ENCODE measurements around the gene LIN54.
"Not testable (repeated sequence)": the region's sequence is repeated elsewhere in the genome, so short reads cannot be mapped to it uniquely, and the experiment has no call there.

LIN54 gene

DNA sequence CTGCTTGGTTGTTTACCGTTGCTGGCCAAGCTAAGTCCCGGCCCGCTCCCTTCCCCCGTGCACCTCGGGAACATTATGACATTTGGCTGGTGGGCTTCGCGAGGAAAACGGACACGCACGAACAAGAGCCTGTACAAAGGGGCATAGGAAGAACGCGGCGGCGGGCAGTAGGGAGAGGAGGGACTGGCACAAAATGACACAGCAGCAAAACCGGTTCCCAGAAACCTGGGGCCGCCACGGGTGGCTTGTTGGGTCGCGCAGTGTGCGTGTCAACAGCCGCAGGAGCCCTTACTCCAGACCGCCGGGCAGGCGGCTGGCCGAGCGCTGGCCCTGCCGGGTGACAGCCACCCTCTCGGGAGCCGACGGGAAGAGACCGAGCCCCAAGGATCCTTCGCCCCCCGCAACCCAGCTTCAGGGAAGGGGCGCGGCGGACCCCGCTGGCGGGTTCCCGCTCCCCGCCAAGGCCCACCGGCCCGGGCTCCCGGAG lies 1.6 kb upstream of the LIN54 start:
- peak in 1 of 2 donors; percentile 5 for DNase-seq (ENCODE audit: low read depth in 2 of 2)

DNA sequence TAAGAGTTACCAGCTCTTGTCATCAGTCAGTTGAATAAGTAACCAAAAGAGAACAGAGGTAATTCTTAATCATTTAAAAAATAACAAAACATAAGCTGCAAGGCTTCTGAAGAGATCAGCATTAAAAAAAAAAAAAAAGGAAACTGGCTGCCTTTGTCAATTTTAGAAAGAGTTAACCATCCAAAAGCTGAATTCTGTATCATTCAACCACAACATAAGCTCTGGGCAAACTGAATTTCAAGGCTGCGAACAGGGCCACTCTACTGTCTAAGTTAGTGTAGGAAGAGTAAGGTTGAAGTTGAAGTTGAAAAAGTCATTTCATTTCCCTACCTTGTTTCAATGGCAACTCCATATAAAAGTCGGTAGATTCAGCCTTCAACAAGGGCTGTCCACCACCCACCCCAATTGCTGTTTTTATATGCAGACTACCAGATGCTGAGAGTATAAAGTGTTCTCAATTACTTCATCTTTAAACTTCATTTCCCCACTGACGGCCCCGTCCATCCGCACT lies 1.1 kb upstream of the LIN54 start:
- no peak for DNase-seq (ENCODE audit: low read depth in 2 of 2)

- DNase-seq (ENCODE audit: low read depth in 2 of 2), result no peak
Observed at GRCh38 chr4:83010111-83010521, 507 bp downstream of the LIN54 start.

- DNase-seq (ENCODE audit: low read depth in 2 of 2), result no peak
Observed at GRCh38 chr4:83009529-83009928, 1.1 kb downstream of the LIN54 start.

GRCh38 chr4:83003044-83003791 lies 7.4 kb downstream of the LIN54 start:
- DNase-seq (ENCODE audit: low read depth in 2 of 2), result not testable (repeated sequence)

- DNase-seq (ENCODE audit: low read depth in 2 of 2), result no peak
Observed at GRCh38 chr4:83002329-83002728, 8.3 kb downstream of the LIN54 start.

GRCh38 chr4:82998898-82999297 lies 11.7 kb downstream of the LIN54 start:
- DNase-seq (ENCODE audit: low read depth in 2 of 2), result no peak

DNA sequence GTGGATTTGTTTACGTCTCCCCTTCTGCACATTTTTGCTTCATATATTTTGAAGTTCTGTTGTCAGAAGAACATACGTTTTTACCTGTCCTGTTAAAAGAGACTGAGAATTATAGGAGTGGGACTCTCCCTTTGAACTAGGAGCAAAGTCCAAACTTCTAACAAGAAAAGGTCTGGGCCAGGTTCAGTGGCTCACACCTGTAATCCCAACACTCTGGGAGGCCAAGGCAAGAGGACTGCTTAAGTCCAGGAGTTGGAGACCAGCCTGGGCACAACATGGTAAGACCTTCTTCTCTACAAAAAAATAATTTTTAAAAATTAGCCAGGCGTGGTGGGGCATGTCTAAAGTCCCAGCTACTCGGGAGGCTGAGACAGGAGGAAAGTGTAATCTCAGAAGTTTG lies 15.8 kb downstream of the LIN54 start:
- DNase-seq (ENCODE audit: low read depth in 2 of 2), result no peak

DNA sequence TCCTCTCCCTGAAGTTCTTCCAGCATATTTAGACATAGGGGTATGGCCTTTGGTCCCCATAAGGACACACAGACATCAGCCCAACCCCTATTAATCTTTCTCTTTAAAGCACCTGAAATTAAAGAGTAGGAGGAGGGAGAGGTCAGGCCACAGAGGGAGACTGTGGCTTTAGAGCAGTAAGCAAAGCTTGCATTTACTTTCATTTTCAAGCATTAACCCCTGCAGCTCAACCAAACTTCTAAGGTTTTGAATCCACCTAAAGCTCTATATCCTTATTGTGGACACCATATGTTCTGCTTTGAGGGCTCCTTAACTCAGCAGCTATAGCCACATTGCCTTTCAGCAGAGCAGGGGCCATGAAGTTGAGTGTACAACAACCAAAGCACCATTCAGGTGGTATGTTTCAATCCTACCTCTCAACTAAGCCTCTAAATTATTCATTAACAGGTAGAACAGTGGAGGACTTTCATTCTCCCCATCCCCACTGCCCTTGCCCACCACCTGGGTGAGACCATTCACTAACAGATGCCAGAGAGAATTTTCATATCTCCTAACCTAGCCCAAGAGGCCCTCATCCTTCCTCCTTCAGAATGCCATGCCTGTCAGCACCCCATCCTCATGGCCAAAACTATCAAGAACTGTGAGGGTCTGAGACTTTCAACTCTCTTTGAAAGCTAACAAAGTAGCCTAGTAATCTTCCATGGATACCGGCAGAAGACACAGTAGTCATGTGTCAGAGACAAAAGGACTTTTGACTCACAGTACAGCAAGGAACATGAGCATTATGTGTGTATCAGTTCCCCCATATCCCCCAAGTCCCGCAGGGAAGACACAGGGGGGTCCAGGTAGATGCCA lies 20.8 kb downstream of the LIN54 start:
- DNase-seq (ENCODE audit: low read depth in 2 of 2), result no peak

GRCh38 chr4:82988323-82988832 lies 22.2 kb downstream of the LIN54 start:
- no peak for DNase-seq (ENCODE audit: low read depth in 2 of 2)

DNA sequence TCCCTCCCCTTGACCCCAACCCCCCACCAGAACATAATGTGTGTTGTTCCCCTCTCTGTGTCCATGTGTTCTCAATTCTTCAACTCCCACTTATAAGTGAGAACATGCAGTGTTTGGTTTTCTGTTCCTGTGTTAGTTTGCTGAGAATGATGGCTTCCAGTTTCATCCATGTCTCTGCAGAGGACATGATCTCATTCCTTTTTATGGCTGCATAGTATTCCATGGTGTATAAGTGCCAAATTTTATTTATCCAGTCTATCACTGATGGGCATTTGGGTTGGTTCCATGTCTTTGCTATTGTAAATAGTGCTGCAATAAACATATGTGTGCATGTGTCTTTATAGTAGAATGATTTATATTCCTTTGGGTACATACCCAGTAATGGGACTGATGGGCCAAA lies 23.1 kb downstream of the LIN54 start:
- DNase-seq (ENCODE audit: low read depth in 2 of 2), result not testable (repeated sequence)

DNA sequence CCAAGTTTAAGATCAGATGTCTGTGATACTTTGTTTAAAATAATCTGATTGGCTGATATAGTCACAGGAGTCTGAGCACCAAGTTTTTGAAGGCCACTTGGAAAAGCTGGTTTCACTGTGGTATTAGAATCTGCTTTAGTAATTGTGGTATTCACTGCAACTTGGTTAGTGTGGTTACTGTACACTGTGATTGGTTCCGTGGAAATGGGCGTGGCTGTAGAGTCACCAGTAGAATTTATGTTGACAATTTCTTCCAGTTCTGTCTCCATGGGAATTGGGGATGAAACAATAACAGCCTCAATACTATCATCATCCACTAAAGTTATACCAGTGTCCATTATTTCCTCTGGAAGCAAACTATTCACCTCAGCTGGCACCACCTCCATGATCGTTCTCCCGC lies 26.2 kb downstream of the LIN54 start:
- DNase-seq (ENCODE audit: low read depth in 2 of 2), result no peak

GRCh38 chr4:82983444-82983843 lies 27.2 kb downstream of the LIN54 start:
- DNase-seq (ENCODE audit: low read depth in 2 of 2), result no peak

GRCh38 chr4:82981138-82981537 lies 29.5 kb downstream of the LIN54 start:
- DNase-seq (ENCODE audit: low read depth in 2 of 2), result no peak

GRCh38 chr4:82975792-82976191 lies 34.8 kb downstream of the LIN54 start:
- DNase-seq (ENCODE audit: low read depth in 2 of 2), result no peak

DNA sequence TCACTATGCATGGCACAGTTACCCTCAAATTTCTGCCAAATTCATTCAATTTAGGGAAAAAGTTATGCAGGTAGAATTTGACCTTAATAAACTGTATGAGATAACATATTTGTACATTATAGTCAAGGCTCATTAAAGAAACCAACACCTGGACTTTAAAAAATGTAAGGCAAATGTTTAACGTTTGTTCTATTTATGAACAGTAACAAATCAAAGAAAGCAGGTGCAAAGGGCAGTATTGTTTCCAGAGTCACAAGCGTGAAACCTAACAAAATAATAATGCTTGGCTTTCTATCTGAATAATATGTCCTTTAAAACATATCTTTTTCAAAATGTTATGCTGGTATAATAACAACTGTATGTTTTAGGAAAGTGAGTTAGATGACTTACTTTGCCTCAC lies 41.2 kb downstream of the LIN54 start:
- no peak for DNase-seq (ENCODE audit: low read depth in 2 of 2)

- DNase-seq (ENCODE audit: low read depth in 2 of 2), result no peak
Observed at GRCh38 chr4:82968972-82969371, 41.7 kb downstream of the LIN54 start.

- no peak for DNase-seq (ENCODE audit: low read depth in 2 of 2)
Observed at GRCh38 chr4:82965763-82966162, 44.9 kb downstream of the LIN54 start.

GRCh38 chr4:82957045-82957444 lies 53.6 kb downstream of the LIN54 start:
- no peak for DNase-seq (ENCODE audit: low read depth in 2 of 2)

DNA sequence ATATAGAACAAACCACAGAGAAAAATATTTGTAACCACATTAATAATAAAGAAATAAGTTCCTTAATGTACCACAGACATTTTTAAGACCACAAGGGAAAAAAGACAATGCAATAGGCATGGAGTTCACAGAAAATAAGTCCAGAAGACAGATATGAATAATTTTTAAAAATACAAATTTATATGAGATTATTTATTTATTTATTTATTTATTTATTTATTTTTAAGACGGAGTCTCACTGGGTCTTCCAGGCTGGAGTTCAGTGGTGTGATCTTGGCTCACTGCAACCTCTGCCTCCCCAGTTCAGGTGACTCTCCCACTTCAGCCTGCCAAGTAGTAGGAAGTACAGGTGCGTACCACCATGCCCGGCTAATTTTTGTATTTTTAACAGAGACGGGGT lies 56.4 kb downstream of the LIN54 start:
- DNase-seq (ENCODE audit: low read depth in 2 of 2), result no peak

DNA sequence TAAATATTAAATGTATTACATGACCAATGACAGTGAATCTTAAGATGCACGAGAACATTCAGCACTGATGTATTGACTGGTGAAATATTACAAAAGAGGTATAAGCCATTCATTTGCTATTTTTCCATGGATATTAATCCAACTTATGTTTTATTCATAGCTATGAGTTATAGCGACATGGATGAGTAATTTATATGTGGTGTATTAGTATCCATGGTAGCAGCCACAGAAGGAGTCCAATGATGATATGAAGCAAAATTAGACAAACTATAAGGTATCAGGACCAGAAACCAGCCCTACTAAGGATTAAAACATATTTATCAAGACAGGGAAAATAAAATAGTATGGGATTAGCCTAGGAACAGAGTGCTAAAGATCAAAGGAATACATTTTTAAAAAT lies 59.4 kb downstream of the LIN54 start:
- no peak for DNase-seq (ENCODE audit: low read depth in 2 of 2)

- DNase-seq (ENCODE audit: low read depth in 2 of 2), result no peak
Observed at GRCh38 chr4:82948647-82949204, 61.9 kb downstream of the LIN54 start.
